ENCODE measurements around the gene EFNA5. TPM values are rescaled to one million over a fixed set of nuclear protein-coding genes. Genes with fewer than 3 reads are reported as not detected.

EFNA5 gene
- polyA plus RNA-seq, 3 donors = 0.01 TPM; not detected in 2

GRCh38 chr5:107636555-107636954, 34.2 kb downstream of the EFNA5 start:
- Histone ChIP-seq H3K27ac (ENCODE audit: low read depth in 1 of 2, low read length in 2 of 2) (no peak overlapping the region), H3K4me3 (replicated peaks in 1 of 3; ENCODE audit: low read depth in 2 of 3, low read length in 3 of 3) (no peak overlapping the region), H3K4me1 (ENCODE audit: control insufficient read depth in 1 of 2, insufficient read depth in 2 of 2, low read length in 2 of 2) (no peaks in the 10 kb centered on the region), H3K9me3 (replicated peaks in 1 of 2; ENCODE audit: control insufficient read depth in 1 of 2, insufficient read depth in 1 of 2, low read length in 2 of 2) (peaks cover 0 to 4% of the 10 kb centered on the region in 2 donors), H3K36me3 (replicated peaks in 1 of 2; ENCODE audit: control insufficient read depth in 1 of 2, insufficient read depth in 2 of 2, low read length in 2 of 2) (no peaks in the 10 kb centered on the region), H4K20me1 (ENCODE audit: insufficient read depth, low read length) (no peaks in the 10 kb centered on the region), H3K79me2 (ENCODE audit: insufficient read depth, low read length) (no peaks in the 10 kb centered on the region), H3K9ac (ENCODE audit: insufficient read depth, low read length, poor library complexity, severe bottlenecking) (no peak overlapping the region), H2AFZ (ENCODE audit: insufficient read depth, low read depth, low read length, poor library complexity, severe bottlenecking) (no peak overlapping the region), H3K27me3 (ENCODE audit: control insufficient read depth in 2 of 2, insufficient read depth in 2 of 2, low read length in 2 of 2) (no peaks in the 10 kb centered on the region), H3K4me2 (replicated peaks; ENCODE audit: extremely low read depth, low read length, poor library complexity, severe bottlenecking) (no peak overlapping the region)
- H3K27me3 Mint-ChIP-seq (ENCODE audit: low read depth in 3 of 3) = peaks cover 0 to 1% (median 0%) of the 10 kb centered on the region in 3 donors
- DNase-seq = no peak
- intact Hi-C loops (cut with micrococcal nuclease) = no loop called here
- no CpG with 5 or more reads among the region's 3 CpGs for WGBS (ENCODE audit: insufficient coverage)
- H3K36me3 Mint-ChIP-seq = no peaks in the 10 kb centered on the region
- H3K4me1 Mint-ChIP-seq = no peaks in the 10 kb centered on the region
- H3K4me3 Mint-ChIP-seq = no peak overlapping the region
- H3K9me3 Mint-ChIP-seq = peaks cover 0 to 4% (median 0%) of the 10 kb centered on the region in 7 donors
- TF ChIP-seq, protein P1, sequence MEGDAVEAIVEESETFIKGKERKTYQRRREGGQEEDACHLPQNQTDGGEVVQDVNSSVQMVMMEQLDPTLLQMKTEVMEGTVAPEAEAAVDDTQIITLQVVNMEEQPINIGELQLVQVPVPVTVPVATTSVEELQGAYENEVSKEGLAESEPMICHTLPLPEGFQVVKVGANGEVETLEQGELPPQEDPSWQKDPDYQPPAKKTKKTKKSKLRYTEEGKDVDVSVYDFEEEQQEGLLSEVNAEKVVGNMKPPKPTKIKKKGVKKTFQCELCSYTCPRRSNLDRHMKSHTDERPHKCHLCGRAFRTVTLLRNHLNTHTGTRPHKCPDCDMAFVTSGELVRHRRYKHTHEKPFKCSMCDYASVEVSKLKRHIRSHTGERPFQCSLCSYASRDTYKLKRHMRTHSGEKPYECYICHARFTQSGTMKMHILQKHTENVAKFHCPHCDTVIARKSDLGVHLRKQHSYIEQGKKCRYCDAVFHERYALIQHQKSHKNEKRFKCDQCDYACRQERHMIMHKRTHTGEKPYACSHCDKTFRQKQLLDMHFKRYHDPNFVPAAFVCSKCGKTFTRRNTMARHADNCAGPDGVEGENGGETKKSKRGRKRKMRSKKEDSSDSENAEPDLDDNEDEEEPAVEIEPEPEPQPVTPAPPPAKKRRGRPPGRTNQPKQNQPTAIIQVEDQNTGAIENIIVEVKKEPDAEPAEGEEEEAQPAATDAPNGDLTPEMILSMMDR (IDR thresholded peaks at IDR 0.05) = no peak
- H3K27ac Mint-ChIP-seq = no peak overlapping the region

DNA sequence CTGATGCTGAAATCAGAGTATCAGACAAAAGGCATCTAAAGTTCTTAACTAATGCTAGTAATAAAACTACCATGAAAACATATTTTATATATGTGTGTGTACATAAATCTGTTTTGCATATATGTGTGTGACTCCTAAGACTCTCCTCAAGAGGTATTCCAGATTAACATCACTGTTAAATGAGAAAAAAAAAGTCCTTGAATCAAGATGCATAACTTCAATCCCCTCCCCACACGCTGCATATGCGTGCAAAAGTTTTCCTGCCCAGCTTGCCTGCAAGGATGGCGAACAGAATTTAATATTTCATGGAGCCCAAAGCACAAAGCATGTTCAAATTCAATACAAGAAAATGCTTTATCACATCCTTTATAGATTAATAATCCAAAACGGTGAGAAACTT, 34.7 kb downstream of the EFNA5 start:
- TF ChIP-seq, protein P1 (IDR thresholded peaks at IDR 0.05) = no peak
- Histone ChIP-seq H3K9me3 (replicated peaks in 1 of 2; ENCODE audit: control insufficient read depth in 1 of 2, insufficient read depth in 1 of 2, low read length in 2 of 2) (peaks cover 0 to 4% of the 10 kb centered on the region in 2 donors), H4K20me1 (ENCODE audit: insufficient read depth, low read length) (no peaks in the 10 kb centered on the region), H3K36me3 (replicated peaks in 1 of 2; ENCODE audit: control insufficient read depth in 1 of 2, insufficient read depth in 2 of 2, low read length in 2 of 2) (no peaks in the 10 kb centered on the region), H3K4me1 (ENCODE audit: control insufficient read depth in 1 of 2, insufficient read depth in 2 of 2, low read length in 2 of 2) (no peaks in the 10 kb centered on the region), H3K27ac (ENCODE audit: low read depth in 1 of 2, low read length in 2 of 2) (no peak overlapping the region), H3K4me2 (replicated peaks; ENCODE audit: extremely low read depth, low read length, poor library complexity, severe bottlenecking) (no peak overlapping the region), H3K79me2 (ENCODE audit: insufficient read depth, low read length) (no peaks in the 10 kb centered on the region), H3K27me3 (ENCODE audit: control insufficient read depth in 2 of 2, insufficient read depth in 2 of 2, low read length in 2 of 2) (no peaks in the 10 kb centered on the region), H3K4me3 (replicated peaks in 1 of 3; ENCODE audit: low read depth in 2 of 3, low read length in 3 of 3) (no peak overlapping the region), H2AFZ (ENCODE audit: insufficient read depth, low read depth, low read length, poor library complexity, severe bottlenecking) (no peak overlapping the region), H3K9ac (ENCODE audit: insufficient read depth, low read length, poor library complexity, severe bottlenecking) (no peak overlapping the region)
- peaks cover 0 to 4% (median 0%) of the 10 kb centered on the region in 7 donors for H3K9me3 Mint-ChIP-seq
- WGBS (ENCODE audit: insufficient coverage) = 60% methylated on average over 1 of the region's 4 CpGs
- no peaks in the 10 kb centered on the region for H3K36me3 Mint-ChIP-seq
- H3K27me3 Mint-ChIP-seq (ENCODE audit: low read depth in 3 of 3) = peaks cover 0 to 1% (median 0%) of the 10 kb centered on the region in 3 donors
- H3K4me1 Mint-ChIP-seq = no peaks in the 10 kb centered on the region
- no peak for DNase-seq
- H3K4me3 Mint-ChIP-seq = no peak overlapping the region
- H3K27ac Mint-ChIP-seq = no peak overlapping the region
- intact Hi-C loops (cut with micrococcal nuclease) = no loop called here

Data from CD14-positive monocyte (primary cell).